GM19351 (cell line): ENCODE data around the gene JAKMIP1.

Source experiments
- ATAC-seq: cut with Tn5 transposase; IDR thresholded peaks from one replicate; pipeline ENCODE4 v1.9.1; 2021; ENCODE audit warnings: mild to moderate bottlenecking, moderate library complexity; ENCODE audit not compliant: unreplicated experiment

JAKMIP1 gene

DNA sequence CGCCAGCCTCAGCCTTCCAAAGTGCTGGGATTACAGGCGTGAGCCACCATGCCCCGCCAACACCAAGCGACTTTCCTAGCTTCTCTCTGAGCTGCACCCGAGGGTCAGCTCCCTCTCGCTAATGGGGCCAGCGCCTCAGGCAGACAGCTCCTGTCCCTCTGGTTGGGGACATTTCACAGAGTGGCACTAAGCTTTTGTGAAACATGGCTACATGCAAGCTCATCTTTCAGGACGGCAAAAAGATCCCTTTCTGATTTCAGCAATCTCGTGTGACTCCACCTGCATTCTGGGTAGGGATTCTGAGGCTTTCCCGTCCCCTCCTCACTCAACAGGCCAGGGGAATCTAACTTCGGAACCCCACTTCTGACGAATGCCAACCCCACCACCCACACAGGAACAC, 151.1 kb downstream of the JAKMIP1 start:
- no peak for ATAC-seq

DNA sequence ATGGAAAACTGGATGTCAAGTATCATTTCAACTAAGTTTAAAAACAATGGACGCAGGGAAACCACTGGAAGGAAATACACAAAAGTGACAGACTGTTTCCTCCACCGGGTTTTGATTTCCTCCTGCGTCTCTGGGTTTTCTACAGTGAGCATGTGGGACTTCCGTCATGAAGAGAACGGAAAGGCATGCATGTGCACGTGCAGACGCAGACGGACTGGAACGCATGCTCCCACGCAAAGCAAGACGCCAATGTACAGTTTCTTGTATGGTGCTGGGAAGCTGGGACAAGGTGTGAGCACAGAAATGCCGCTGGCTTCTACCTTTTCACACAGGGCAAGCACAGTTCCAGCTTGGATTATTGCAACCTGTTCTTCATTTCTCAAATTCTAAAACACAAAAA, 151.8 kb downstream of the JAKMIP1 start:
- no peak for ATAC-seq

DNA sequence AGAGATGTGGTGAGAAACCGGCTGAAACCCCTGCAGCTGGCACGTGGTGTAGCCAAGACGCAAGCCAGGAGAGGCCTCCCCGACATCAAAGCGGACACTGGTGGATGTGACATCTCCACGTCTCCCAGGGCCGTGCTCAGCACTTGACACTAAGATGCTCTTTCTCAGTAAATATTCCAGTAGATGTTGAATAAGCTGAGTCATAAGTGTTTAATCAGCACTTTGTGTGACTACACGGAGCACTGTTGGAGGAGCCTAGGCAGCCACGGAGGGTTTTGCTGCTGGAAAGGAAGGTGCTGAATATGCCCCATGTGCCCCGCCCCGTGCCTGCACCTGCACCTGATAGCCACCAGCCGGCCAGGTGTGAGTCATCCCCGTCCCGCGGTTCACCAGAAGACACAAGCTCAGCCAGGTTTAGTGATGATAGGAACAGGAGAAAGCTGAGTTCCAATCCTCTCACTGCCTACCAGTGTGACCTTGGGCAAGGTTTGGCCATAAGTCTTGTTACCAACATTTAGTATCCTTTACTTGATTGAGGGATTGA, 153.1 kb downstream of the JAKMIP1 start:
- no peak for ATAC-seq

DNA sequence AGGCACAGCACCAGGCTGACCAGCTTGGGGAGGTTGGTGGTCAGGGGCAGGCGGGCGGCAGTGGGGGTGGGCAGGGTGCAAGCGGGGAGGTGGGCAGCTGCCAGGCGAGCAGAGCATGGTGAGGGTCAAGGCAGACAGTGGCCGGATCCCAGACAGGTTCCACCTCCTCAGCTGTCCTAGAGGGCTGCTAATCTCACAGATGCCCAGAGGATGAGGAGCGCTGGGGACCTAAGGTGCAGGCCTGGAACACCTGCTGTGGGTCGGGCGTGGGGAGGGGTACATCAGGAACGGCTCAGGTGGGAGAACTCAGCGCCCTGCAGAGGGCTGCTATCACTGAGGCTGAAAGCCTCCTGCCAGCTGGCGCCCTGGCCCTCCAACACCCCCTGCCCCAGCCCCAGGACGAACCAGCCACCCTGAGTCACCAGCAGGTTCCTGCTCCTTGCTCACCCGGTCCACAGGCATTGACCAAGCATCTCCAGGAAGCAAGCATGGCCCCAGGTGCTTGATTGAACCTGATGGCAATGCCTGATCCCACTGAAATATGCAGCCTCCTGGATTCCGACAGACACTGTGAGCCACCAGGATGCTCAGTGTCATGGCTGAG, 153.7 kb downstream of the JAKMIP1 start:
- no peak for ATAC-seq

DNA sequence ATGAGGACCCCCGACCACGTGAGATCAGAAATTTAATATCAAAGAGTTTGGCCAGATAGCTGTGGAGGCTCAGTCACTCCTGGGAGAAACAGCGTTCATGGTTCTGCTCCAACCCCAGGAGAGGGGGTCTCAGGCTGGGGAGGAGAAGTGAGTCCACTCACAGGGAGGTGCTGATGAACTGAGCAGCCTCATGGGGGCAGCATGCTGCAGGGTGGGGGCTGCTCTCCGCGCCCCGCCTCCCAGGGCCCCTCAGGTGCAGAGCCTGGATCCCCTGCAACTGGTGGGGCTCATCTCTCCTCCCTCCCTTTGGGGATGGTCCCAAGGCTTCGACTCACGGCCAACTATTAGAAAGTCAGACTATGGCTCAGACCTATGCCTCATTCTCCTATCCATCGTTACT, 155.5 kb downstream of the JAKMIP1 start:
- ATAC-seq: no peak

DNA sequence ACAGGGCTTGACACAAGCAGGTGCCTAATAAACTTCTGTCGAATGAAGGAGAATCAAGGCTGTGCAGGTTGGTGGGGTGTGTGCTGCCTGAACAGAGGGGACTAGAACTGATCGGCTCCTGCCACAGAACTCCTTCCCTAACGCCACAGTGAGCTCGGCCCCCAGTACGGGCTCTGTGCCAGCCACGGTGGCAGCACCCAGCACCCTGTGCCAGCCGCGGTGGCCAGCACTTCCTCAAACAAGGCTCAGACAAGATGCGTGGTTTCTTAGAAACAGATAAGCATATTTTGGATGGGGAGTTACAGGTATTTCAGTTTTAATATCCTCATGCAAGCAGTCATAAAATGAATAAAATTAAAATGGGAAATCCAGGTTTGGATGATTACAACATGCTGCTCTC, 156.1 kb downstream of the JAKMIP1 start:
- ATAC-seq: no peak

DNA sequence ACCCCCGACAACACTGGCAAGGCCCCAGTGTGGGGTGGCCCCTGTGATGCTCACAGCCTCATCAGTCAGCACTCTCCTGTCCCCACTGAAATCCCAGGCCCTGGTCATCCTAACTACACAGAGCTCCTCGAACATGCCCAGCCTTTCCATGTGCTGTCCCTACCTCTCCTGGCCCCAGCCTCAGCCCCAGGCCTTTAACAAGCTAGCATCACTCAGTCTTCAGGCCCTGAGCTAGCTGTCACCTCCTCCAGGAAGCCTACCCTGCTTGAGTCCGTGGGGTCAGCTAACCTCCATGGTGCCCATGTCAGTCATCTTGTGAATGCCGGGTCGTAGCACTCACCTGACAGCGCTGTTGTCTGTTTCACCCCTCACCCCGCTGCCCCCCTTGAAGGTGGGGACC, 156.5 kb downstream of the JAKMIP1 start:
- ATAC-seq: no peak

DNA sequence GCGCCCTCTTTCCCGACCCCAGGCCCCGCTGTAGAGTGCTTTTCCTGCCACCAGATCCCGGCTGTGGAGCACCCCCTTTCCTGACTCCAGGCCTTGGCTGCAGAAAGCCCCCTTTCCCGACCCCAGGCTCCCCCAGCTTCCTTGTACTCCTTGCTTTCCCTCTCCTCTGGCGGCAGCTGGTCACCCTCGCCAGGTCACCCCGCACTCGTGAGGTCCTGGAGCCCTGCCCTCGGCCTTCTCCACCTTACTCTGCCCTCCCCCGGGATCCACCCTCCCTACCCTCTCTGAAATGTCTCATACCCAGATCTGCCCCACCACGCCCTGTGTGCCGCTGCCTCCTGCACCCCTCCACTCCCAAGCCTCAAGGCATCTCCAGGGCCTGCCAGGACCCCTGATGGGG, 157.2 kb downstream of the JAKMIP1 start:
- ATAC-seq: no peak

DNA sequence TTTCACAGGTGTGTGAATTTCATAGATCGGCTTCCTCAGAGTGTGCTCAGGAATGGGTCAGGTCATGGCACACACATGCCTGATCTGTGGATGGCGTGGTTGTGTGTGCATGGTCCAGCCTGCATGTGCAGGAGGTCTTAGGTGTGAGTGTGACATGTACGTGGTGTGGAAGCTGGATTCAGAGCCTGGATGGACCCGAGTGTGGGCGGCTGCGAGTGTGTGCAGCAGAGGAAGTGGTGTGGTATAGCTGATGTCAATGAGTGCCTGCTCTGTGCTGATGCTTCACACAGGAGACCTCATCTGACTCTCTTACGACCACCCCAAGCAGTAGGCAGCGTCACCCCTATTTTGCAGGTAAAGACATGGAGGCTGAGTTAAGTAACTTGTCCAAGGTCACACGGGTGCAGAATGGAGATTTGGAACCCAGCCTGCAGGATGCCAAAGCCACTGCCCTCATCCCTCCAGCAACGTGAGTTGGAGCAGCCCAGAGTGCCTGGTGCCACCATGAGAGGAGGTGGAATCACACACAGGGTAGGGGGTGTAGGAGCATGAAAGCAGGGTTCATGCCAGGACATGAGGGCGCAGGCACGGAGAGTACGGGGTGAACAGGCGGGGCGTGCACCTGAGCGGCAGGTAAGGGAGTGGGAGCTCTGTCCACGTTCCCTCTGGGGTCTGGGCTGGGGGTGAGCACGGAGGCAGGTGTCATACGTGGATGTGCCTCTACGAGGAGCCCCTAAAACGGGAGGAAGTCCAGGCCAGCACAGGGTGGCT, 157.9 kb downstream of the JAKMIP1 start:
- ATAC-seq: no peak

DNA sequence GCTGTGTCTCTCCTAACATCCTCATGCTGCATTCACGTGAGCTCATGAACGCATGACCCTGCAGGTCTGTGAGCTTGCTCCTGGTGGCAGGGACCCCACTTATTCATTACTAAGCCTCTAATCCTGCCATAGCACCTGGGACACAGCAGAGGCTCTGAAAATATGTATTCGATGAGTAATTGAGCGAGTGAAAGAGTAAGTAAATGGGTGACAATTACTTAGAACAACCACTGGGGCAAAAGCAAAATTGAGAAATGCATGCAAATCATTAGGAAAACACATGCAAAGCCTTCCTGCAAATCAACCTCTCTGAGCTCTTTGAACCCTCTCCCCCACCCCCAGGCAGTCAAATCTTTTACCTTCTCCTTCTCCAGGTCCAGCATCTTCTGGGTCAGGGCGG, 158.5 kb downstream of the JAKMIP1 start:
- no peak for ATAC-seq

DNA sequence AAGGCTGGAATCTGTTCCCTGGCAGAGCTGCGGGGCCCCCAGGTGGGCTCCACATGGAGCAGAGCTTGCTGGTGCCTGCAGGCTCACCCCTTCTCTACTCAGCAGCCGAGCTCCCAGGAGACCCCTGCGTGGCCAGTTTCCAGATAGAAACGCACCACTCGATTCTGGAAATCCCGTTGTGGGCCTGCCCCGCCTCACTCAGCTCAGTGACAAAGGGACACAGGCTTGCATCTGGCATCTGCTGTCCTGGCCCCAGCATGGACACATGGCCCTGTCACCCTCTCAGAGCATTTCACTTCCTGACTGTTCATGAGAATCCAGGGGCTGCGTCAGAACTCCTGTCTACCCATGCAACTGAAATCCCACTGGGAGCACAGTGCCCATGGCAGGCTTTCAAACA, 161.6 kb downstream of the JAKMIP1 start:
- no peak for ATAC-seq

DNA sequence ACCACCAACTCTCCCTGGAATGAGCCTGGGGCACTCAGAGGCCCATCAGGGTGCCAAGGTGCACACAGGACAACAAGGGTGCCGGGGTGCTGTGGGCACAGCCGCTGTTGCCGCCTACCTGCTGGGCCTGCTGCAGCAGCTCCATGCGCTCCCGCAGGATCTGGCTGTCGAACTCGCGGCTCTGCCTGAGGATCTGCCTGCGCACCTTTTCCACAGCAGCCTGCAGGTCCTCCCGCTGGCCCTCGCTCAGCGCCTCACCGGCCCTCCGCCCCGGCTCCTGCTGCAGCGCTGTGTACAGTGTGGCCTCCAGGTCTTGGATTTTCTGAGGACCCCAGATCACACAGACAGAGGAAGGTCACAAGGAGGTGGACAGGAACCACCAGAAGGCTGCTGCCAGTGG, 164.6 kb downstream of the JAKMIP1 start:
- ATAC-seq: no peak

DNA sequence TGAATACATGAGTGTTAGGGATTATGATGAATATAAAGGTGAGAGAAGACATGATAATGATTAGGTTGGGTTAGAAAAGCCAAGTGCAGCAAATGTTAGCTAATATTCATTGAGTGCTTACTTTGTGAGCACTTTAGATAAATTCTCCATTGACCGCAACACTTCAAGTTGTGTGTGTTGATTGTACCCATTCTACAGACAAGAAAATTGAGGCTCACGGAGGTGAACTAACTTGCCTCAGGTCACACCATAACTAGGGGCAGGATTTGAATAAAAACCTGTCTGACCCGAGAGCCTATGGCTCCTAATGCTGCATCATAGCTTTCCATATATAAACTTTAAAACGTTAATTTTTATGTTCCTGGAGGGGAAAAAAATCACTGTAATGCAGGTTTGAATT, 167.0 kb downstream of the JAKMIP1 start:
- ATAC-seq: no peak

DNA sequence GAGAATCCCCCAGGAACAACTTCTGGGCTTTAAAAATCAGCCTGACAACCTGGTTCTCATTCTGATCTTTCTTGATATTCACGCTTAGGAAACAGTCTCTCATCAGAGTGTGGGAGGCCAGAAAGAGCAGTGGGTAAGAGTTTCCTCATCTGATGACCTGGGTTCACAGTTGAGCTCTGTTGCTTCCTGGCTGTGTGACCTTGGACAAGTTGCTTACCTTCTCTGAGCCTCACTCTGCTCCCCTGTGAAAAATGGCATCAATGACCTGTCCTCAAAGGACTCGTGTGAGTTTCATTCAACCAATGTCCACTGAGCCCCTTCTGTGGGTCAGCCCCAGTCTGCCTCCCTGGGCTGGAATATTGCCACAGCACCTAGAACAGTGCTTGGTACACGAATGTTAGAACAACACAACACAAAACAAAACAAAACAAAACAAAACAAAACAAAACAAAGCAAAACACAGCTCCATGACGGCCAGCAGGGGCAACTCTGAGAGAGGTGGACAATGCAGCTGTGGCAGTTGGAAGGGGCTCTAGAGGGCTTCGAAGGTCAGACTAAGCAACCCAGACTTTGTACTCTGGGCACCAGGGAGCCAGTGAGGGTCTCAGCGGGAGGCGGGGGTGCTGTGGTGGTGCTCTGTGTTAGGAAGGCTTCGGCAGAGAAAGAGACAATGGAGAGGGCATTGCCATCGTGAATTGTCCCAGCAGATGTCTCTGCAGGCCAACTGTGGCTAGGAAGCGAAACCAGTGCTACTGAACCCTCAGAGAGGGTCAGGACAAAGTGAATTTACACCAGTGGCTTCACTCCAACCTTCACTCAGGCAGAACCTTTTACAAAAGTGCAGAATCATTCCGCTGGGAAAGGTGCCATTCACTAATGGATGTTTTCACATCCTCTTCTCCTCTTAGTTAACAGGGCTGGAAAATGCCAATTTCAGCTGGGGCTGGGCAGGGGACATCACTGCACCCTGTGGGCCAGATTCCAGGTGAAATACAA, 167.8 kb downstream of the JAKMIP1 start:
- ATAC-seq: no peak

DNA sequence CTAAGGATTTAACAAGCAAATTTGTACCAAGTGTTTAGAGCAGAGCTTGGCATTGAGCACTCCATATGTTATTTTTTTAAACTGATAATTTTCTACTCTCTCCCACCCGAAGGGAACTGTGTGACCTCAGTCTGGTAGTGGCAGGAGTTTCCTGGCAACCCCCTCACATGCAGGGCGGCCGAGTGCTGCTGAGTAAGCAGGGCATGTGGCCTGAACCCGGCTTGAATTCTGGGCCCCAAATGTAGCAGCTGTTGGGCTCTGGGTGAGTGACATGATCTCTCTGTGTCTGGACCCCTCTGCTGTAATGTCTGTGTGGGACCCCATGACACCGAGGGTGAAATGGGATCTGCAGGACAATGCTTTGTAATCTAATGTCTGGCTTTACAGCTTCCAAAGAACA, 168.5 kb downstream of the JAKMIP1 start:
- ATAC-seq: no peak

DNA sequence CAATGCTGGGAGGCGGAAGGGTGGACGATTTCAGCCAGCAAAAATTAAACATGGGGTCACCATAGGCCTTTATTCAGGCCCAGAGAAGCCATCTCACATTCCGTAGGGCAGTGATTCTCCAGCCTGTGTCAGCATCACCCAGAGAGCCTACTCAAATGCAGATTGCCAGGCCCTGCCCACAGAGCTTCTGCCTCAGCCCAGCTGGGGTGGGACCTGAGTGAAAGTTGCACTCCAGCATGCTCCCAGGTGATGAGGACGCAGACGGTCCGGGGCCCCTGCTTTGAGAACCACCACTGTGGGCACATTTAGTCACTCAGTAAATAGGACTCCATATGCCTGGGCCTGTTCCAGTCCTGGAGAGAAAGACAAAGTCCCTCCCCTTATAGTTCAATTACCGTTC, 169.7 kb downstream of the JAKMIP1 start:
- no peak for ATAC-seq

DNA sequence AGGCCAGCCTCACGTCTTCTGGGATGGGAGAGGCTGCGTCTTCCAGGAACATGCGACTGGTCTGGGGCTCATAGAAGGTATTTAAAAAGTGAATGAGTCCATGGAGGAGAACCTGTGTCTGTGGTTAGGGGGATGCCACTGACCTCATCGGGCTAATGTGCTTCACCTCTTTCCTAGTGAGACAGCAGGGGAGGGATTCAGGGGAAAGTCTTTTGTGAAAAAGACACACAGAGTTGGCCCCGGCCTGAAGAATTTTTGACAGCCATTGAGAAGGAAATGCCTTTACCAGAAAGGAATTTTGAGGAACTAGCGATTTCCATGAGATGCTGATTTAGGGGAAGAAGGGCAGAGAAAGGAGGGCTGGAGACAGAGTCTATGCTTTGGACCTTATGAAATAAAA, 171.1 kb downstream of the JAKMIP1 start:
- no peak for ATAC-seq

DNA sequence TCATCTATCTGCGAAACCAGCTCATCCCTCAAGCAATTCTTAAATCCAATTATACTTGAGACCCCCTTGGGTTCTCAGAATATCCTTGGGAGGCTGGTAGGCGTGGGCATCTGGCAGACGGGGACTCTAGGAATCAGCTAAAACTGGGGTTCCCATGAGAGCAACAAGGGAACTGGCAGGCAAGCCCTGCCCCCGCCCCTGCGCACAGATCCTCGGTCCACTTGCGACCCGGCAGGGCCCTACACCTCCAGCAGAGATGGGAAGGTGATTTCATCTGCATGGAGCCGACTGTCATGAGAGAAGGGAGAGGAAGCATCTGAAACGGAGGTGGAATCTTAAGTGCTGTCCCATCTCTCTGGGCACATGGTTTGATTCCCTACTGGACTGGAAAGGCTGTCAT, 172.2 kb downstream of the JAKMIP1 start:
- no peak for ATAC-seq

DNA sequence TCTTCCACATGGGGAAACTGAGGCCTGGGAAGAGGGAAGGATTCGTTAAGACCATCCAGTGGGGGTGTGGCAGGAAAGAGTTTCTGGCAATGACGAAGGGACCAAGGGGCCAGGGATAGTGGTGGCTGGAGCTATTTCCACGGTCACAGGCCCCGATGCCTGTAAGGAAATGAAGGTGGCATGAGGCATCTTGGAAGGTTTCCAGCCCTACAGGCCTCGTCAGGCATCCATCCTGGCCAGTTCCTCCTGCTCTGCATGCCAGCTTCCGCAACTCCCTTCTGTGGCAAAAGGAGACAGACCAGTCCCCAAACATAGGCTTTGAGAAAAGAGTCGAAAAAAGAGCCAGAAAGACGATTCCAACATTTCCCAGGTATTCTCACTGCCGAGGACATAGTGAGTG, 173.0 kb downstream of the JAKMIP1 start:
- no peak for ATAC-seq

DNA sequence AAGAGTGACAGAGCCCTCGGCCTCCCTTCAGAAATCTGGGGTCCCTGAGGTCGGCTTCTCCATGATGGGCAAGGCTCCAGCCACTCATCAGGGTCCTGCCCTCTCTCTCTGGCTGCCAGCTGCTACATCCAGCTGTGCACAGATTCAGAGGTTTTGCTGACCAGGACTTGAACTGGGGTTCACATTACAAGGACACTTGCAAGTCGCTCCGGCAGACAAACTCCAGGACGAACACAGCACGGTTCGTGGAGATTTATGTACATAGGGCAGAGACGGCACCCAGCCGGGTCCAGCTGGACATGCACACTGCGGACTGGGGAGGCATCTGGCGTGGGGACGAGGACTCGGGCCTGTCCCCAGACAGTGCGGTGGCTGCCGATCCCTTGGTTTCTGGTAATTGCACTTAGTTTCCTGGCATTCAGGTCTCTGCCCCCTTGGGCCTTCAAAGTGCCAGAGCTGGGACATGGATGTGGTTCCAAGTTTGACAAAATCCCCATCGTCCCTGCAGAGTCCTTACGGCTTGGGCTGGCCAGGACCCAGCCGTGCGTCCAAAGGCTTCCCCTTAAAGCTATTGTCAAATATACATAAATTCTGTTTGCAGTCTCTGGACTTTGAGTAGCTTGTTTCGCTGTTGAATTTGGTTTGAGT, 175.9 kb downstream of the JAKMIP1 start:
- no peak for ATAC-seq

DNA sequence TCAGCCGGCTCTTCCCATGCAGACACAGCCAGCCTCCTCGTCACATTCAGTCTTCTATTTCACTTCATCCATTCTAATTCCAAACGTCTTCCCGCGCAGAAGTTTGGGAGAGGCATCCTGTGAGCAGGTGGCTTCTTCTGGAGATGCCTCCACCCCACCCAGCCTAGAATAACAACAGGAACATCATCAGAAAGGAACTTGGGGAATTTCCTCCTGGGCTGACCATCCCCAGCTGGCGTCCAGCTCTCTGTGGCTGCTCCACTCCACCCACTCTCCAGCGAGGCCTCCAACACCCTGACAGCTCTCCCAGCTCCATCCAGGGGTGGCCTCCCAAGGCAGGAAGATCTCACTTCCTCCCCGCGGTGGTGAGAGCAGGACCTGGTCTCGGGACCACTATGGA, 176.6 kb downstream of the JAKMIP1 start:
- ATAC-seq: no peak
